Liver (tissue), 9 donors: ENCODE measurements around the gene ARNT2. TPM values are rescaled to one million over a fixed set of nuclear protein-coding genes. Genes with fewer than 3 reads are reported as not detected.

Experiments
- DNase-seq: peaks from one replicate; pipeline ENCODE4 v3.0.0-alpha.2; 2017; ENCODE audit warnings: low spot score
- H3K27ac ChIP-seq, 2 donors: one replicate each; pipeline ENCODE4 v1.7.0; 2013; ENCODE audit warnings: inconsistent platforms in 2 of 2, low read length in 2 of 2, control low read depth in 1 of 2, low read depth in 1 of 2, mild to moderate bottlenecking in 1 of 2
- H3K27me3 ChIP-seq, 4 donors: one replicate each; pipeline versions ENCODE4 v1.6.1 to v1.7.0; 2013; ENCODE audit warnings: low read length in 3 of 4, inconsistent platforms in 1 of 4, mild to moderate bottlenecking in 1 of 4, moderate library complexity in 1 of 4; ENCODE audit not compliant: control insufficient read depth in 4 of 4, insufficient read depth in 4 of 4
- H3K36me3 ChIP-seq, 4 donors: one replicate each; pipeline versions ENCODE4 v1.6.1 to v1.7.0; 2013; ENCODE audit warnings: low read length in 3 of 4, mild to moderate bottlenecking in 3 of 4, low read depth in 1 of 4, moderate library complexity in 1 of 4; ENCODE audit not compliant: control insufficient read depth in 4 of 4, insufficient read depth in 3 of 4
- H3K4me1 ChIP-seq, 4 donors: one replicate each; pipeline versions ENCODE4 v1.6.1 to v1.7.0; 2013; ENCODE audit warnings: low read length in 3 of 4, mild to moderate bottlenecking in 3 of 4, moderate library complexity in 1 of 4; ENCODE audit not compliant: control insufficient read depth in 4 of 4, insufficient read depth in 4 of 4
- H3K4me3 ChIP-seq, 3 donors: one replicate each; pipeline versions ENCODE4 v1.6.1 to v1.7.0; 2013; ENCODE audit warnings: low read length in 3 of 3, control low read depth in 1 of 3, low read depth in 1 of 3, mild to moderate bottlenecking in 1 of 3
- H3K9ac ChIP-seq, 2 donors: one replicate each; pipeline ENCODE4 v1.7.0; 2013; ENCODE audit warnings: low read length in 2 of 2, mild to moderate bottlenecking in 2 of 2, moderate library complexity in 2 of 2, control low read depth in 1 of 2, low read depth in 1 of 2
- H3K9me3 ChIP-seq, 4 donors: one replicate each; pipeline versions ENCODE4 v1.6.1 to v1.7.0; 2013; ENCODE audit warnings: low read length in 3 of 4; ENCODE audit not compliant: control insufficient read depth in 4 of 4
- ATF3 ChIP-seq: IDR thresholded peaks from 2 replicates; pipeline ENCODE4 v1.6.1; 2016; ENCODE audit warnings: antibody characterized with exemption
- EGR1 ChIP-seq, 2 donors: IDR thresholded peaks; 2 replicates each; pipeline ENCODE4 v1.6.1; 2016 to 2018; ENCODE audit warnings: antibody characterized with exemption in 2 of 2, low read depth in 2 of 2
- FOXA1 ChIP-seq: IDR thresholded peaks from 2 replicates; pipeline ENCODE4 v1.6.1; 2016; ENCODE audit warnings: antibody characterized with exemption
- GABPA ChIP-seq, 2 donors: IDR thresholded peaks in 1 of 2; conservative IDR thresholded peaks in 1 of 2; 2 replicates each; pipeline ENCODE4 v1.6.1; 2016; ENCODE audit warnings: antibody characterized with exemption in 2 of 2, mild to moderate bottlenecking in 1 of 2, moderate library complexity in 1 of 2
- HNF4A ChIP-seq, 2 donors: conservative IDR thresholded peaks; 2 replicates each; pipeline ENCODE4 v1.6.1; 2016; ENCODE audit warnings: antibody characterized with exemption in 2 of 2, mild to moderate bottlenecking in 2 of 2
- HNF4G ChIP-seq: IDR thresholded peaks from 2 replicates; pipeline ENCODE4 v1.6.1; 2016; ENCODE audit warnings: antibody characterized with exemption
- JUND ChIP-seq, 2 donors: IDR thresholded peaks; 2 replicates each; pipeline ENCODE4 v1.6.1; 2016; ENCODE audit warnings: antibody characterized with exemption in 2 of 2
- NR2F2 ChIP-seq: IDR thresholded peaks from 2 replicates; pipeline ENCODE4 v1.6.1; 2016; ENCODE audit warnings: antibody characterized with exemption
- RAD21 ChIP-seq, 2 donors: IDR thresholded peaks; 2 replicates each; pipeline ENCODE4 v1.6.1; 2016; ENCODE audit warnings: antibody characterized with exemption in 2 of 2, mild to moderate bottlenecking in 2 of 2
- REST ChIP-seq: IDR thresholded peaks from 2 replicates; pipeline ENCODE4 v1.6.1; 2016; ENCODE audit warnings: antibody characterized with exemption, mild to moderate bottlenecking
- RXRA ChIP-seq, 2 donors: IDR thresholded peaks; 2 replicates each; pipeline ENCODE4 v1.6.1; 2017 to 2018; ENCODE audit warnings: antibody characterized with exemption in 2 of 2, mild to moderate bottlenecking in 1 of 2
- TAF1 ChIP-seq: conservative IDR thresholded peaks from 2 replicates; pipeline ENCODE4 v1.6.1; 2016; ENCODE audit warnings: antibody characterized with exemption, mild to moderate bottlenecking
- YY1 ChIP-seq: IDR thresholded peaks from 2 replicates; pipeline ENCODE4 v1.6.1; 2016; ENCODE audit warnings: antibody characterized with exemption, mild to moderate bottlenecking
- WGBS: extraction: QIAGEN DNeasy Blood & Tissue Kit; methylation state at CpG from one replicate; pipeline ENCODE4 v1.1.7; 2013; 5-methylcytosine and 5-hydroxymethylcytosine counted together
- polyA plus RNA-seq, 2 donors: library from polyadenylated mRNA; stranded (reverse) in 1 of 2; unstranded in 1 of 2; fragments of 200-250 nt in 1 of 2; fragments of >200 nt in 1 of 2; fragmentation: Nextera tagmentation in 1 of 2; extraction: Ambion mirVana in 1 of 2; gene quantifications; one replicate each; pipeline versions ENCODE4 v1.2.1 to v1.2.3, GENCODE V29; 2013 to 2015
- total RNA-seq, 2 donors: library from RNA; depleted of rRNA; stranded (reverse); fragments of >200 nt; gene quantifications; one replicate each; pipeline ENCODE4 v1.2.3, GENCODE V29; 2014
- TF ChIP-seq, protein P1 (sequence below): IDR thresholded peaks from 2 replicates; pipeline ENCODE4 v1.6.1; 2016; ENCODE audit warnings: antibody characterized with exemption
- donor health status: healthy.
- donor health status: healthy.
- donor health status: healthy.
- donor health status: healthy.
- donor health status: healthy.

Gene ARNT2
- total and polyA plus RNA-seq, 4 donors, result 0.17 to 0.92 (median 0.54) TPM

DNA sequence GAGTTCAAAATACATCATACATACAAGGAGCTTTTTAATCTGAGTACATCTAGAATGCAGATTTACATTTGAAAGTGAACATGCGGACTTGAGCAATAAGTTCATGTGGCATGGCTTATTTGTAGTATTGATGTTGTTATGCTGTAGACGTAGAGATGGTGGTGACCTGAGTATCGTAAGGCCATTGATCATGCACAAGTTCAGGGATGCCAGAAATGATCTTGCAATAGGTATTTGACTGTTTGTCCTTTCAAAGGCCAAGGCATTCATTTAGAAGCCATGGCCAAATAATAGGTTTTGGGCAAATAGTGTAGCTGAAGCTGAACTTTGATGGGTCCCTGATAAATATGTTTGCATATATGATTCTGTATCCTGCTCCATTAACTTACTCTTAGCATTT lies 35.0 kb downstream of the ARNT2 start:
- Histone ChIP-seq H3K36me3 (no peaks in the 10 kb centered on the region), H3K4me3 (no peak overlapping the region), H3K9me3 (no peaks in the 10 kb centered on the region), H3K4me1 (no peaks in the 10 kb centered on the region), H3K27ac (no peak overlapping the region), H3K27me3 (peaks cover 0 to 3% (median under 1%) of the 10 kb centered on the region in 4 donors), H3K9ac (no peak overlapping the region)
- TF ChIP-seq ATF3, result no peak
- no peak for TF ChIP-seq RXRA (IDR thresholded peaks at IDR 0.05)
- no peak for TF ChIP-seq RAD21 (IDR thresholded peaks at IDR 0.05)
- TF ChIP-seq TAF1, result no peak
- TF ChIP-seq FOXA1, result no peak
- 79% methylated on average over 3 of the region's 3 CpGs for WGBS
- no peak for DNase-seq

GRCh38 chr15:80440024-80440423 lies 35.8 kb downstream of the ARNT2 start:
- Histone ChIP-seq H3K9ac (no peak overlapping the region), H3K4me1 (no peaks in the 10 kb centered on the region), H3K4me3 (no peak overlapping the region), H3K27me3 (peaks cover 0 to 3% (median under 1%) of the 10 kb centered on the region in 4 donors), H3K9me3 (no peaks in the 10 kb centered on the region), H3K36me3 (no peaks in the 10 kb centered on the region), H3K27ac (no peak overlapping the region)
- no peak for DNase-seq
- TF ChIP-seq JUND (IDR thresholded peaks at IDR 0.05) (no peak), TAF1 (no peak), ATF3 (no peak), RXRA (IDR thresholded peaks at IDR 0.05) (no peak), REST (no peak), GABPA (IDR thresholded peaks at IDR 0.05 in 1 of 2, conservative IDR thresholded peaks at IDR 0.05 in 1 of 2) (no peak), YY1 (no peak), NR2F2 (no peak), HNF4A (conservative IDR thresholded peaks at IDR 0.05) (no peak), EGR1 (IDR thresholded peaks at IDR 0.05; ENCODE audit: low read depth in 2 of 2) (no peak), HNF4G (no peak)
- TF ChIP-seq, protein P1, sequence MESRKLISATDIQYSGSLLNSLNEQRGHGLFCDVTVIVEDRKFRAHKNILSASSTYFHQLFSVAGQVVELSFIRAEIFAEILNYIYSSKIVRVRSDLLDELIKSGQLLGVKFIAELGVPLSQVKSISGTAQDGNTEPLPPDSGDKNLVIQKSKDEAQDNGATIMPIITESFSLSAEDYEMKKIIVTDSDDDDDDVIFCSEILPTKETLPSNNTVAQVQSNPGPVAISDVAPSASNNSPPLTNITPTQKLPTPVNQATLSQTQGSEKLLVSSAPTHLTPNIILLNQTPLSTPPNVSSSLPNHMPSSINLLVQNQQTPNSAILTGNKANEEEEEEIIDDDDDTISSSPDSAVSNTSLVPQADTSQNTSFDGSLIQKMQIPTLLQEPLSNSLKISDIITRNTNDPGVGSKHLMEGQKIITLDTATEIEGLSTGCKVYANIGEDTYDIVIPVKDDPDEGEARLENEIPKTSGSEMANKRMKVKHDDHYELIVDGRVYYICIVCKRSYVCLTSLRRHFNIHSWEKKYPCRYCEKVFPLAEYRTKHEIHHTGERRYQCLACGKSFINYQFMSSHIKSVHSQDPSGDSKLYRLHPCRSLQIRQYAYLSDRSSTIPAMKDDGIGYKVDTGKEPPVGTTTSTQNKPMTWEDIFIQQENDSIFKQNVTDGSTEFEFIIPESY, result no peak
- WGBS, result 95% methylated on average over 3 of the region's 3 CpGs
